Ascending aorta (tissue), 2 donors: ENCODE measurements around the gene DPAGT1. TPM values are rescaled to one million over a fixed set of nuclear protein-coding genes. Genes with fewer than 3 reads are reported as not detected.

ENCODE experiments used
- DNase-seq, 2 donors: peaks; one replicate each; pipeline ENCODE4 v3.0.0-alpha.2; 2019; ENCODE audit warnings: low spot score in 2 of 2
- H3K27ac ChIP-seq, 2 donors: fragments of 200-600 bp; sonication (generic); one replicate each; pipeline ENCODE4 v1.5.1; 2016 to 2017; ENCODE audit warnings: mild to moderate bottlenecking in 1 of 2
- H3K27me3 ChIP-seq: fragments of 200-600 bp; sonication (generic); one replicate; pipeline ENCODE4 v1.5.1; 2017
- H3K36me3 ChIP-seq, 2 donors: fragments of 200-600 bp; sonication (generic); one replicate each; pipeline ENCODE4 v1.5.1; 2016
- H3K4me1 ChIP-seq, 2 donors: fragments of 200-600 bp; sonication (generic); one replicate each; pipeline ENCODE4 v1.5.1; 2016 to 2017; ENCODE audit warnings: mild to moderate bottlenecking in 1 of 2
- H3K4me3 ChIP-seq, 2 donors: fragments of 200-600 bp; sonication (generic); one replicate each; pipeline ENCODE4 v1.5.1; 2016 to 2017; ENCODE audit warnings: mild to moderate bottlenecking in 1 of 2
- H3K9me3 ChIP-seq, 2 donors: fragments of 200-600 bp; sonication (generic); one replicate each; pipeline ENCODE4 v1.5.1; 2016
- intact Hi-C: fragments of 100-400 bp; cut with DNase I; formaldehyde crosslinking; loops from one replicate; pipeline ENCODE4 v1.15.1; 2023
- total RNA-seq: library from RNA; depleted of rRNA; stranded (reverse); fragments of >200 nt; gene quantifications from one replicate; pipeline ENCODE4 v1.1.0, GENCODE V29; 2016
- TF ChIP-seq, protein P1 (sequence below), 3 experiments: fragments of 200-600 bp in 2 of 3; fragments of 450-650 bp in 1 of 3; sonication (generic) in 2 of 3; IDR thresholded peaks; one replicate each; pipeline ENCODE4 v1.5.1; 2016 to 2019; ENCODE audit warnings: antibody characterized with exemption in 3 of 3, mild to moderate bottlenecking in 1 of 3, moderate library complexity in 1 of 3

The DPAGT1 gene
- total RNA-seq, 1 donor from 2014 or later, result 61.9 TPM

DNA sequence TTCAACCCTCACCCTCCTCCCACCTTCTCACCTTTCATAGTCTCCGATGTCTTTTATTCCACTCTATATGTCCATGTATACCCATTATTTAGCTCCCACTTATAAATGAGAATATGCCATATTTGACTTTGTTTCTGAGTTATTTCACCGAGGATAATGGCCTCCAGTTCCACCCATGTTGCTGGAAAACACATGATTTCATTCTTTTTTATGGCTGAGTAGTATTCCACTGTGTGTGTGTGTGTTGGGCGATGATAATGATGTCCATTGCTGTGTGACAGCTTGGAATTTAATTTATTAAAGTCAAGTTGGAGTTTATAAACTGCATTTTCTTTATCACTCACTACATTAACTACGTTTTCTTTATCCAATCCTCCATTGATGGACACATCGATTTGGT lies 16.6 kb upstream of the DPAGT1 start:
- no peak for DNase-seq
- H3K4me1 ChIP-seq, result peaks cover 6 to 13% of the 10 kb centered on the region in 2 donors
- H3K27me3 ChIP-seq, result no peaks in the 10 kb centered on the region
- no peak overlapping the region for H3K4me3 ChIP-seq
- peaks cover 20 to 24% of the 10 kb centered on the region in 2 donors for H3K36me3 ChIP-seq
- H3K27ac ChIP-seq, result no peak overlapping the region
- no peaks in the 10 kb centered on the region for H3K9me3 ChIP-seq
- intact Hi-C loops, result no loop called here
- TF ChIP-seq, protein P1, sequence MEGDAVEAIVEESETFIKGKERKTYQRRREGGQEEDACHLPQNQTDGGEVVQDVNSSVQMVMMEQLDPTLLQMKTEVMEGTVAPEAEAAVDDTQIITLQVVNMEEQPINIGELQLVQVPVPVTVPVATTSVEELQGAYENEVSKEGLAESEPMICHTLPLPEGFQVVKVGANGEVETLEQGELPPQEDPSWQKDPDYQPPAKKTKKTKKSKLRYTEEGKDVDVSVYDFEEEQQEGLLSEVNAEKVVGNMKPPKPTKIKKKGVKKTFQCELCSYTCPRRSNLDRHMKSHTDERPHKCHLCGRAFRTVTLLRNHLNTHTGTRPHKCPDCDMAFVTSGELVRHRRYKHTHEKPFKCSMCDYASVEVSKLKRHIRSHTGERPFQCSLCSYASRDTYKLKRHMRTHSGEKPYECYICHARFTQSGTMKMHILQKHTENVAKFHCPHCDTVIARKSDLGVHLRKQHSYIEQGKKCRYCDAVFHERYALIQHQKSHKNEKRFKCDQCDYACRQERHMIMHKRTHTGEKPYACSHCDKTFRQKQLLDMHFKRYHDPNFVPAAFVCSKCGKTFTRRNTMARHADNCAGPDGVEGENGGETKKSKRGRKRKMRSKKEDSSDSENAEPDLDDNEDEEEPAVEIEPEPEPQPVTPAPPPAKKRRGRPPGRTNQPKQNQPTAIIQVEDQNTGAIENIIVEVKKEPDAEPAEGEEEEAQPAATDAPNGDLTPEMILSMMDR (IDR thresholded peaks at IDR 0.05), result no peak

DNA sequence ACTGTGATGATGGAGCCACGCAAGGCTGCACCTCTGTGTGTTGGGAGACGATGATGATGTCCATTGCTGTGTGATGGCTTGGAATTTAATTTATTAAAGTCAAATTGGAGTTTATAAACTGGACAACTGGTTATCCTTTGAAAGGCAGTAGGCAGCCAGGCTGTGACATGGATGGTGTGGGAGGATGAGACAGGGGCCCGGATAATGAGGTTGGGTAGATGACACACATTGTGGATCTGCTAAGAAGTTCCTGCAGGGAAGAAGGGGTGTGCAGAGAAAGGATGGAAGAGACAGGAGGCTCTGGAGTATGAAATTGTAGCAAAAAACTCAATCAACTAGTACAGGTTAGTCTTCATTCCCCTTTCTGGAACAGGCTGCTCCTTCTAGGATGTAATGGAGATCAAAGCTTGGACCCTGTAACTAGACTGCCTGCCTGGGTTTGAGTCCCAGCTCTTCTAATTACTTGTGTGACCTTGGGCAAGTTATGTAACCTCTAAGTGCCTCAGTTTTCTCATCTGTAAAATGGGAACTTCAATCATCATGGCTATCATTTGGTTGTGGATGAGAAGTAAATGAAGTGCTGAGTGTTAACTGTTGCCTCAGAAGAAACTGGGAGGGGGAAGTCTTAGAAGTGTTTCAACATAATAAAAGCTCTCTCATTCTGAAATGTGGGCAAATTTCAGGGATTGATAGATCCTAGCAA lies 15.5 kb upstream of the DPAGT1 start:
- H3K9me3 ChIP-seq, result no peaks in the 10 kb centered on the region
- H3K27ac ChIP-seq, result no peak overlapping the region
- DNase-seq, result no peak
- no peak overlapping the region for H3K4me3 ChIP-seq
- H3K4me1 ChIP-seq, result peaks cover 2 to 7% of the 10 kb centered on the region in 2 donors
- H3K27me3 ChIP-seq, result no peaks in the 10 kb centered on the region
- intact Hi-C loops, result no loop called here
- H3K36me3 ChIP-seq, result peaks cover 30 to 35% of the 10 kb centered on the region in 2 donors
- TF ChIP-seq, protein P1 (IDR thresholded peaks at IDR 0.05), result no peak

DNA sequence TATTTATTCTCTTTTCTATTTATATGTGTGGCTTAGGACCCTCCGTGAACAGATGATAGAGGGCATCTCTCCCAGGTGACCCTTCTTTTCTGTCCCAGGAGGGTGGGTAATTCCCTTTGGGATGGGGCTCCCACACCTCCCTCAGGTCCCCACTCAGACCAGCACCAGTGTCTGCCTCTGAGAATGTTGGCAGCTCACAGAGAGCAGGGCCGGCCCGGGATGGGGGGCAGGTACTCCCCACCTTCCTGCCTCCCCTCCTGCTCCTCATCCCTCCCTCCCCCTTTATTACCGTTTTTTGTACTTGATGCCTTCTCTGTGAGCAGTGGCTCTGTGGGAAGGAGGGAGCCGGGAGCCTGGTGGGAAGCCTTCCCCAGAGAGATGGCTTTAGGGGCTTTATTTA lies 14.9 kb upstream of the DPAGT1 start:
- Histone ChIP-seq H3K4me1 (peaks cover 0 to 5% of the 10 kb centered on the region in 2 donors), H3K27ac (no peak overlapping the region), H3K9me3 (no peaks in the 10 kb centered on the region), H3K36me3 (peaks cover 35 to 40% of the 10 kb centered on the region in 2 donors), H3K27me3 (no peaks in the 10 kb centered on the region), H3K4me3 (no peak overlapping the region)
- no peak for DNase-seq
- TF ChIP-seq, protein P1 (IDR thresholded peaks at IDR 0.05), result no peak
- intact Hi-C loops, result no loop called here

DNA sequence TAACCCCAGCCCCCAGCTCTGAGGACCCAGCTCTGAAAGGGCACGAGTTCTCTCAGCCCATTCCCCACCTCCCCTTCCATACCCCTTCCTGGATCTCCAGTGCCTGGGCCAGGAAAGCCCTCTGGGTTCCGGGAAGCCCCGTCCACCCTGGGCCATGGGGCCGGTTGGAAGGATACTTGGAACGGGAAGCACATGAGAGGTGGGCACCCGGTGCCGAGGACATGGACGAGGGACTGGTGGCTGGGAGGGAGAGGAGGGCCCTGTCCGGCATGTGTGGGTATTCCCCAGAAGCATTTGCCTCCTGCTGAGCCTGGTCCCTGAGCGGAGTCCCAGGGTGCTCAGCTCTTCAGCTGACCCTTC lies 14.6 kb upstream of the DPAGT1 start:
- Histone ChIP-seq H3K27me3 (no peaks in the 10 kb centered on the region), H3K27ac (peak overlapping the region in 1 of 2 donors; percentile 28), H3K4me1 (peaks cover 0 to 5% of the 10 kb centered on the region in 2 donors), H3K9me3 (no peaks in the 10 kb centered on the region), H3K36me3 (peaks cover 38 to 44% of the 10 kb centered on the region in 2 donors), H3K4me3 (no peak overlapping the region)
- TF ChIP-seq, protein P1 (IDR thresholded peaks at IDR 0.05), result no peak
- no peak for DNase-seq
- intact Hi-C loops, result no loop called here

DNA sequence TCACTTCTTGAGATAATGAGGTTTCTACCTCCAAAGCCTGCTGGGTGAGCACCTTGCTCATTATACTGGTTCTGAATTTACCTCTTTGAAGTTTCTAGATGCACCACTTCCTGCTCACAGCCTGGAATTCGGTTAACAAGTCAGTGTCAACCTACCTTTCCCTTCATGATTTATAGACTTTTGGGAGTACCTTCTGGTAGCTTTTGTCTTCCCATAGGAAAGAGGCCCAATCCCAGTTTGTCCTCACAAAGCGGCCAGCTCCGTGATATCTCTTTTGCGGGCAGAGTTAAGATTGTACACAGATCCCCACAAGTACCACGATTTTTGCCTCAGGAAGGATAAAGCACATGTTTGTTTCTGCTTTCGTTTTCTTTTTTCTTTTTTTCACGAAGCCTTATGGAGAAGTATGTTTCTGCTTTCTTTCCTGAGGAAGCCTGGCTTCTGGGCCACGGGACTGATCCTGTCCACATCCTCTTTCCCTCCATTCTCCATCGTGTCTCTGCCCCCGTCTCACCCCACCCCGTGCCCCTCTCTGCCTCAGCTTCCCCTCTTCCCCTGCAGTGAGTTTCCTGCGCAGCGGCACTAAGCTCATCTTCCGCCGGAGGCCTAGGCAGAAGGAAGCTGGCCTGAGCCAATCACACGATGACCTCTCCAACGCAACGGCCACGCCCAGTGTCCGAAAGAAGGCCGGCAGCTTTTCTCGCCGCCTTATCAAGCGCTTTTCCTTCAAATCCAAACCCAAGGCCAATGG lies 14.0 kb upstream of the DPAGT1 start:
- H3K4me1 ChIP-seq, result peaks cover 0 to 3% of the 10 kb centered on the region in 2 donors
- no peak overlapping the region for H3K4me3 ChIP-seq
- no peaks in the 10 kb centered on the region for H3K27me3 ChIP-seq
- TF ChIP-seq, protein P1 (IDR thresholded peaks at IDR 0.05), result no peak
- peak overlapping the region in 1 of 2 donors; percentile 28 for H3K27ac ChIP-seq
- no peaks in the 10 kb centered on the region for H3K9me3 ChIP-seq
- H3K36me3 ChIP-seq, result peaks cover 38 to 50% of the 10 kb centered on the region in 2 donors
- peak; percentile 31 to 72 for DNase-seq
- intact Hi-C loops, result no loop called here
